HG03108 (cell line): ENCODE results near the gene ZNF710.

Experiments
- ATAC-seq: cut with Tn5 transposase; IDR thresholded peaks from one replicate; pipeline ENCODE4 v1.9.1; 2021; ENCODE audit warnings: moderate library complexity; ENCODE audit not compliant: unreplicated experiment

The ZNF710 gene

GRCh38 chr15:89991312-89991711 is 9.8 kb upstream of the ZNF710 start:
- no peak for ATAC-seq

GRCh38 chr15:89993349-89993748 is 7.8 kb upstream of the ZNF710 start:
- no peak for ATAC-seq

- no peak for ATAC-seq
These were observed 4.0 kb upstream of the ZNF710 start for GRCh38 chr15:89997079-89997478.

- ATAC-seq, result no peak
These were observed 2.9 kb upstream of the ZNF710 start for GRCh38 chr15:89998141-89998661.

- no peak for ATAC-seq
These were observed 2.0 kb upstream of the ZNF710 start for GRCh38 chr15:89998923-89999675.

- ATAC-seq, result no peak
These were observed 1.4 kb upstream of the ZNF710 start for GRCh38 chr15:89999676-90000185.

GRCh38 chr15:90000186-90001001 is 730 bp upstream of the ZNF710 start:
- ATAC-seq, result no peak

GRCh38 chr15:90001683-90002427 is 731 bp downstream of the ZNF710 start:
- peak; percentile 33 for ATAC-seq

- peak; percentile 22 for ATAC-seq
These were observed 1.3 kb downstream of the ZNF710 start for GRCh38 chr15:90002428-90002844.

- no peak for ATAC-seq
These were observed 2.6 kb downstream of the ZNF710 start for GRCh38 chr15:90003736-90004135.

- no peak for ATAC-seq
These were observed 3.1 kb downstream of the ZNF710 start for GRCh38 chr15:90004252-90004651.

- ATAC-seq, result no peak
These were observed 3.5 kb downstream of the ZNF710 start for GRCh38 chr15:90004671-90005070.

- ATAC-seq, result no peak
These were observed 5.3 kb downstream of the ZNF710 start for GRCh38 chr15:90006217-90007075.

- ATAC-seq, result no peak
These were observed 5.9 kb downstream of the ZNF710 start for GRCh38 chr15:90007076-90007460.

GRCh38 chr15:90008607-90009006 is 7.5 kb downstream of the ZNF710 start:
- no peak for ATAC-seq

GRCh38 chr15:90009301-90010022 is 8.3 kb downstream of the ZNF710 start:
- no peak for ATAC-seq

GRCh38 chr15:90011705-90012104 is 10.6 kb downstream of the ZNF710 start:
- ATAC-seq, result no peak

GRCh38 chr15:90013503-90013937 is 12.4 kb downstream of the ZNF710 start:
- no peak for ATAC-seq

GRCh38 chr15:90015294-90015693 is 14.2 kb downstream of the ZNF710 start:
- ATAC-seq, result no peak
